GM23338 (cell line): Measurements from ENCODE around the gene SMIM21. TPM values are rescaled to one million over a fixed set of nuclear protein-coding genes. Genes with fewer than 3 reads are reported as not detected.

Experiments used
- CREB1 ChIP-seq: fragments of 250-450 bp; sonication (Bioruptor Pico); IDR thresholded peaks from 2 replicates; pipeline ENCODE4 v1.5.0; 2020; ENCODE audit warnings: low read depth, mild to moderate bottlenecking, moderate library complexity
- EZH2 ChIP-seq: fragments of 200-600 bp; sonication (generic); IDR thresholded peaks from one replicate; pipeline ENCODE4 v1.8.0; 2017; ENCODE audit warnings: antibody characterized with exemption, mild to moderate bottlenecking, low read depth; ENCODE audit not compliant: unreplicated experiment
- JUNB ChIP-seq: IDR thresholded peaks from one replicate; pipeline ENCODE4 v1.6.1; 2016; ENCODE audit warnings: antibody characterized with exemption; ENCODE audit not compliant: unreplicated experiment
- POLR2AphosphoS5 ChIP-seq: IDR thresholded peaks from 2 replicates; pipeline ENCODE4 v1.6.1; 2016; ENCODE audit warnings: antibody characterized with exemption, low read depth
- REST ChIP-seq: IDR thresholded peaks from one replicate; pipeline ENCODE4 v1.6.1; 2018; ENCODE audit warnings: antibody characterized with exemption; ENCODE audit not compliant: unreplicated experiment
- STAT1 ChIP-seq: IDR thresholded peaks from one replicate; pipeline ENCODE4 v1.6.1; 2016; ENCODE audit warnings: antibody characterized with exemption; ENCODE audit not compliant: unreplicated experiment
- ZNF114 ChIP-seq: fragments of 250-450 bp; sonication (Bioruptor Pico); IDR thresholded peaks from 2 replicates; pipeline ENCODE4 v1.5.0; 2020; ENCODE audit warnings: mild to moderate bottlenecking, moderate library complexity
- polyA plus RNA-seq: library from polyadenylated mRNA; unstranded; fragments of >200 nt; fragmentation: Nextera tagmentation; extraction: Ambion mirVana; gene quantifications from 2 replicates; pipeline ENCODE4 v1.2.1, GENCODE V29; 2016
- total RNA-seq: library from RNA; depleted of rRNA; stranded (reverse); fragments of >200 nt; shearing (Covaris generic); gene quantifications from 2 replicates; pipeline ENCODE4 v1.2.3, GENCODE V29; 2014
- TF ChIP-seq, protein P1 (sequence below): fragments of 250-450 bp; sonication (Bioruptor Pico); IDR thresholded peaks from 2 replicates; pipeline ENCODE4 v1.5.0; 2020; ENCODE audit warnings: mild to moderate bottlenecking, moderate library complexity

SMIM21 gene
- total and polyA plus RNA-seq, 2 experiments from 2014 or later: not detected

DNA sequence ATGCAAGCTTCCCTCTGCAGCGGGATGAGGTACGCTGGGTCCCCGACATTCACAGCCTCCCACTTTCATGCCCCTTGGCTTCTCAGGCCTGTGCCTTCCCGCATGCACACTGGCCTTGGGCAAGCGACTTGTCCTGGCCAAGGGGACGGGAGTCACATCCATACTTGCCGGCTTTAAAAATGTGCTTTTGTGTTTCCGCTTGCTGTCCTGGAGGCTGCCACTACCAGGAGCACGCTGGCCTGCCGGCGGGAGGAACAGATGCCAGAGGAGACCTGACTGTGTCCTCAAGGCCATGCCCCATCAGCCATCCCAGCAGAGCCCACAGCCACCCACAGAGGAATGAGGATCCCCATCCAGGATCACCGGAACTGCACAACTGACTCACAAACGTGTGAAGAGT, 36.9 kb upstream of the SMIM21 start (continued):
- TF ChIP-seq, protein P1, sequence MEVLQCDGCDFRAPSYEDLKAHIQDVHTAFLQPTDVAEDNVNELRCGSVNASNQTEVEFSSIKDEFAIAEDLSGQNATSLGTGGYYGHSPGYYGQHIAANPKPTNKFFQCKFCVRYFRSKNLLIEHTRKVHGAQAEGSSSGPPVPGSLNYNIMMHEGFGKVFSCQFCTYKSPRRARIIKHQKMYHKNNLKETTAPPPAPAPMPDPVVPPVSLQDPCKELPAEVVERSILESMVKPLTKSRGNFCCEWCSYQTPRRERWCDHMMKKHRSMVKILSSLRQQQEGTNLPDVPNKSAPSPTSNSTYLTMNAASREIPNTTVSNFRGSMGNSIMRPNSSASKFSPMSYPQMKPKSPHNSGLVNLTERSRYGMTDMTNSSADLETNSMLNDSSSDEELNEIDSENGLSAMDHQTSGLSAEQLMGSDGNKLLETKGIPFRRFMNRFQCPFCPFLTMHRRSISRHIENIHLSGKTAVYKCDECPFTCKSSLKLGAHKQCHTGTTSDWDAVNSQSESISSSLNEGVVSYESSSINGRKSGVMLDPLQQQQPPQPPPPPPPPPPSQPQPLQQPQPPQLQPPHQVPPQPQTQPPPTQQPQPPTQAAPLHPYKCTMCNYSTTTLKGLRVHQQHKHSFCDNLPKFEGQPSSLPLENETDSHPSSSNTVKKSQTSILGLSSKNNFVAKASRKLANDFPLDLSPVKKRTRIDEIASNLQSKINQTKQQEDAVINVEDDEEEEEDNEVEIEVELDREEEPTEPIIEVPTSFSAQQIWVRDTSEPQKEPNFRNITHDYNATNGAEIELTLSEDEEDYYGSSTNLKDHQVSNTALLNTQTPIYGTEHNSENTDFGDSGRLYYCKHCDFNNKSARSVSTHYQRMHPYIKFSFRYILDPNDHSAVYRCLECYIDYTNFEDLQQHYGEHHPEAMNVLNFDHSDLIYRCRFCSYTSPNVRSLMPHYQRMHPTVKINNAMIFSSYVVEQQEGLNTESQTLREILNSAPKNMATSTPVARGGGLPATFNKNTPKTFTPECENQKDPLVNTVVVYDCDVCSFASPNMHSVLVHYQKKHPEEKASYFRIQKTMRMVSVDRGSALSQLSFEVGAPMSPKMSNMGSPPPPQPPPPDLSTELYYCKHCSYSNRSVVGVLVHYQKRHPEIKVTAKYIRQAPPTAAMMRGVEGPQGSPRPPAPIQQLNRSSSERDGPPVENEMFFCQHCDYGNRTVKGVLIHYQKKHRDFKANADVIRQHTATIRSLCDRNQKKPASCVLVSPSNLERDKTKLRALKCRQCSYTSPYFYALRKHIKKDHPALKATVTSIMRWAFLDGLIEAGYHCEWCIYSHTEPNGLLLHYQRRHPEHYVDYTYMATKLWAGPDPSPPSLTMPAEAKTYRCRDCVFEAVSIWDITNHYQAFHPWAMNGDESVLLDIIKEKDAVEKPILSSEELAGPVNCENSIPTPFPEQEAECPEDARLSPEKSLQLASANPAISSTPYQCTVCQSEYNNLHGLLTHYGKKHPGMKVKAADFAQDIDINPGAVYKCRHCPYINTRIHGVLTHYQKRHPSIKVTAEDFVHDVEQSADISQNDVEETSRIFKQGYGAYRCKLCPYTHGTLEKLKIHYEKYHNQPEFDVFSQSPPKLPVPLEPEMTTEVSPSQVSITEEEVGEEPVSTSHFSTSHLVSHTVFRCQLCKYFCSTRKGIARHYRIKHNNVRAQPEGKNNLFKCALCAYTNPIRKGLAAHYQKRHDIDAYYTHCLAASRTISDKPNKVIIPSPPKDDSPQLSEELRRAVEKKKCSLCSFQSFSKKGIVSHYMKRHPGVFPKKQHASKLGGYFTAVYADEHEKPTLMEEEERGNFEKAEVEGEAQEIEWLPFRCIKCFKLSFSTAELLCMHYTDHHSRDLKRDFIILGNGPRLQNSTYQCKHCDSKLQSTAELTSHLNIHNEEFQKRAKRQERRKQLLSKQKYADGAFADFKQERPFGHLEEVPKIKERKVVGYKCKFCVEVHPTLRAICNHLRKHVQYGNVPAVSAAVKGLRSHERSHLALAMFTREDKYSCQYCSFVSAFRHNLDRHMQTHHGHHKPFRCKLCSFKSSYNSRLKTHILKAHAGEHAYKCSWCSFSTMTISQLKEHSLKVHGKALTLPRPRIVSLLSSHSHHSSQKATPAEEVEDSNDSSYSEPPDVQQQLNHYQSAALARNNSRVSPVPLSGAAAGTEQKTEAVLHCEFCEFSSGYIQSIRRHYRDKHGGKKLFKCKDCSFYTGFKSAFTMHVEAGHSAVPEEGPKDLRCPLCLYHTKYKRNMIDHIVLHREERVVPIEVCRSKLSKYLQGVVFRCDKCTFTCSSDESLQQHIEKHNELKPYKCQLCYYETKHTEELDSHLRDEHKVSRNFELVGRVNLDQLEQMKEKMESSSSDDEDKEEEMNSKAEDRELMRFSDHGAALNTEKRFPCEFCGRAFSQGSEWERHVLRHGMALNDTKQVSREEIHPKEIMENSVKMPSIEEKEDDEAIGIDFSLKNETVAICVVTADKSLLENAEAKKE (CRISPR knock-in tag): no peak
- TF ChIP-seq REST (no peak), ZNF114 (CRISPR knock-in tag) (no peak), JUNB (no peak), STAT1 (no peak), EZH2 (no peak), POLR2AphosphoS5 (no peak), CREB1 (CRISPR knock-in tag) (no peak)
